LoVo (cell line): ENCODE measurements around the gene SSR3.
A peak's percentile ranks its signal among the peaks of the same experiment; 100 is the strongest.

Experiments used
- DNase-seq: peaks from one replicate; pipeline ENCODE4 v3.0.0-alpha.2; 2016; ENCODE audit warnings: low spot score

The SSR3 gene

GRCh38 chr3:156536524-156537316 lies 18.2 kb downstream of the SSR3 start:
- DNase-seq = no peak

- no peak for DNase-seq
Observed at GRCh38 chr3:156535798-156536197, 19.1 kb downstream of the SSR3 start.

GRCh38 chr3:156535162-156535627 lies 19.7 kb downstream of the SSR3 start:
- DNase-seq = peak; percentile 56

GRCh38 chr3:156533205-156533604 lies 21.7 kb downstream of the SSR3 start:
- no peak for DNase-seq

GRCh38 chr3:156532730-156533129 lies 22.2 kb downstream of the SSR3 start:
- no peak for DNase-seq

GRCh38 chr3:156530980-156531379 lies 23.9 kb downstream of the SSR3 start:
- DNase-seq = no peak

GRCh38 chr3:156527060-156527459 lies 27.9 kb downstream of the SSR3 start:
- no peak for DNase-seq

- no peak for DNase-seq
Observed at GRCh38 chr3:156525808-156526207, 29.1 kb downstream of the SSR3 start.

- no peak for DNase-seq
Observed at GRCh38 chr3:156522673-156523072, 32.2 kb downstream of the SSR3 start.

- DNase-seq = no peak
Observed at GRCh38 chr3:156519758-156520162, 35.2 kb downstream of the SSR3 start.

- no peak for DNase-seq
Observed at GRCh38 chr3:156518726-156519125, 36.2 kb downstream of the SSR3 start.

- no peak for DNase-seq
Observed at GRCh38 chr3:156516961-156517360, 38.0 kb downstream of the SSR3 start.

- DNase-seq = no peak
Observed at GRCh38 chr3:156516284-156516683, 38.6 kb downstream of the SSR3 start.

- peak; percentile 24 for DNase-seq
Observed at GRCh38 chr3:156513619-156514018, 41.3 kb downstream of the SSR3 start.

- no peak for DNase-seq
Observed at GRCh38 chr3:156511987-156512677, 42.8 kb downstream of the SSR3 start.

GRCh38 chr3:156509189-156510174 lies 45.4 kb downstream of the SSR3 start:
- peak; percentile 52 for DNase-seq

GRCh38 chr3:156507285-156507684 lies 47.6 kb downstream of the SSR3 start:
- DNase-seq = no peak

- DNase-seq = no peak
Observed at GRCh38 chr3:156498307-156498706, 56.6 kb downstream of the SSR3 start.

- no peak for DNase-seq
Observed at GRCh38 chr3:156497326-156497725, 57.6 kb downstream of the SSR3 start.

GRCh38 chr3:156495816-156496215 lies 59.1 kb downstream of the SSR3 start:
- DNase-seq = no peak

- DNase-seq = no peak
Observed at GRCh38 chr3:156493887-156494286, 61.0 kb downstream of the SSR3 start.

- DNase-seq = no peak
Observed at GRCh38 chr3:156492801-156493261, 62.1 kb downstream of the SSR3 start.
